HL-60/S4 treated with retinoic acid at 250 ng/mL for 4 days and 3 days (cell line): ENCODE data around the gene PHC2.

ENCODE experiments used
- in situ Hi-C: fragments of 300-500 bp; cut with MboI; formaldehyde crosslinking; loops from 2 replicates; pipeline ENCODE4 v1.7.0; 2022; ENCODE audit warnings: low sequenced_read_pairs

The PHC2 gene

DNA sequence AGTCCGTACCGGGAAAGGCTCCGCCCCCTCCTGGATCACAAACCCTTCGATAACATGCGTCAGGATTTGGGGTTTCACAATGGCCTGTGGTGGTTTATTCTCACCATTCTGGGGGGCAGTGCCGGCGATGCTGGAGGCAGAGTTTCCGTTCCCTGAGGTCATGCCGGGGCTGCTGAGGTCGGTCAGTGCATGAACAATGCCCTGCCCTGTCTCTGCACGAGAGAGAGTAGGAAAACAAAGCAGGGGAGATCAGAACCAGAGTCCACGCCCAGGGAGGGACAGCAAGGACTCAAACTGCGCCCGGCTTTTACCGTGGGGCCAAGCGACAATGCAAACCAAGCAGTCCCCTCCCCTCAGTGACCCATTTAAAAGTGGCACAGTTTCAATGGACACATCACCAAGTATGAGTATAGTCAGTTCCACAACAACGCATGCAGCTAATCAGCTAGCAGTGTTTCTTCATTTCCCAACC is 96.8 kb downstream of the PHC2 start:
- in situ Hi-C loops: no loop called here

DNA sequence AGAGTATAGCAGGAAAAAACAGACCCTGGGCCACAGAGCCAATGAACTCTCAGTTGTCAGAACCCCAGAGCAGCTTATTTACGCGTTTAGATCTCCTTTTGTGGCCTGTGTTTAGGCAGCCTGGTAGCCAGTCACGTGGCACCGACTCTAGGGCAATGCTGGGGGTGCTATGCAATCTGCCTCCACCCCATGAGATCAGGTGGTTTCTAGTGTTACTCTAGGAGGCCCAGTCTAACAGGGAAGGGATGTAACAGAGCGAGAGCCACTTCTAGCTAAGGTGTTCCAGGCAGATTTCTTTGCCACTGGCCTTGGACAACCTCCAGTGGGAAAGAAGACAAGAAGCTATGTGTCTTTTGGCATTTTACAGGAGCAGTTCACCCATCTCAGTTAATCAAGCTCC is 98.0 kb downstream of the PHC2 start:
- in situ Hi-C loops: no loop called here

DNA sequence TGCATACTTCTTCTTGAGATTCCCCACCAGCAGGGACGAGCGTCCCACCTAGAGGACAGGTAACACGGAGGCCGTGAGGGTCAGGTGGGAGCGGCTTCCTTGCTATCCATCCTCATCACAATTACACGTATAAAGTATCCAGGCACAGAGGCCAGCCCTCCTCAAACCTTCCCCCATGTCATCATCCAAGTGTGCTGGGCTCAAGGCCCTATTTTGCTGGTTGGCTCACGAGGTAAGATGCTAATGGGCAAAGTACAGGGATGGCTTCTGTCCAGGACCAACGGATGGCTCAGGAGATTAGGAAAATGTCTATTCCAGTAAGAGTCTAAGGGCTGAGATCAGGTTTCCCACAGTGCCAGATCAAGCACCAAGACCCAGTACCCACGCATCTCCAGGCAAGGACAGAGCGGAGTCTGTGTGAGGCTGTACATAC is 98.5 kb downstream of the PHC2 start:
- in situ Hi-C loops: no loop called here

DNA sequence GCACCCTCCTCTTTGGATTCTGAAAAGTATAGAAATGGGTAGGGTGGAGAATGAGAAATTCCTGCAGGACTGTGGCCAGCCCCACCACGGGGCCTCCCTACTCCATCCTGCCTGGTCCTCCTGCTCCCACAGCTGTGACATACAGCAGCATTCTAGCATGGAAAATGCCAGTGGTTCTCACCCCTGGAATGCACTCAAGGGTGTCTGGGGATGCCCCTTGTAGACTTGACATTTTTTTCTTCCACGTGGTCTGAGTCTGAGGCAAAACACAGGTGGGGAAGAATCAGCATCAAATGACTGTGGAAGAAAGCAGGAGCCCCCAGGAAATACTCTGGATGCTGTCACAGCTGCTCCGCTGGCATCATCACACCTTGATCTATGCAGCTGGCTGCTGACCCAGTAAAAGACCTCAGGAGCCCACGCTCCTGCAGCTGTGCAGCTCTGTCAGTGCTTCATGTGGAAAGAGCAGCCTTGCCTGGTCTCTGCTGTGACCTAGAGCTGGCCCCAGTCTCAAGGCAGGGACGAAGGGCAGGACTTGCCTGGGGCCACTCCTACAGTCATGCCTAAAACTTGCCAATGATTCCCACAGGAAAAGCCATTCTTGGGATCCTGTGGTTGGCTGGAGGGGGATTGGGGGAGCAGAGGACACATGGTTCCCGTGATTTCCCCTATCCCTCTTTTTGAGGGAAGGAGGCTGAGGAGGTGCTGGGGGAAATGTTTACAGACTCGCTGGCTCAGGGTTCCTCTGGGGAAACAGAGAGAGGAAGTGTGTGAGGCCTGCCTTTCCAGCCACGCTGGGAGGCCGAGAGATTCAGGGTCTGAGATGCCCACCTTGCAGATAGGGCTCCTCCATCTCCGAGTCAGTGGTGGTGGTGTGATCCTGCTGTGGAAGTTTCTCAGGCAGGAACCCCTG is 99.2 kb downstream of the PHC2 start:
- in situ Hi-C loops: no loop called here

DNA sequence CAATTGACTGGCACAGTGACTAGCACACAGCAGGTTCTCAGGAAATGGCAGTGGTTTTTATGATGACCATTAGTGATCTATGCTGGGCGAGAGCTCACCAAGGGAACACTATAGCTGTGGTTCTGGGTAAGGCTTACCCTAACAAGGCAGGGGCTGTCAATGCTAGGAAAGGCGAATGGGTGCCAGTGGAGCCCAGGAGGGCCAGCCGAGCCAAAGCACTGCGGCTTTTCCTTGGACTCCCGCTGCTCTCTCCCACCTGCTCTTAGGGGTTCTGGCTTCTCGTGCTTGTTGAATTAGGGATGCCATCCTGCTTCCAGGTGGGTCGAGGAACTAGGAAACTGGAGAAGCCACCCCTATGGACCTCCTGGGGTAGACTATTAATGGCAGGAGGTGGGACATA is 100.0 kb downstream of the PHC2 start:
- in situ Hi-C loops: no loop called here

DNA sequence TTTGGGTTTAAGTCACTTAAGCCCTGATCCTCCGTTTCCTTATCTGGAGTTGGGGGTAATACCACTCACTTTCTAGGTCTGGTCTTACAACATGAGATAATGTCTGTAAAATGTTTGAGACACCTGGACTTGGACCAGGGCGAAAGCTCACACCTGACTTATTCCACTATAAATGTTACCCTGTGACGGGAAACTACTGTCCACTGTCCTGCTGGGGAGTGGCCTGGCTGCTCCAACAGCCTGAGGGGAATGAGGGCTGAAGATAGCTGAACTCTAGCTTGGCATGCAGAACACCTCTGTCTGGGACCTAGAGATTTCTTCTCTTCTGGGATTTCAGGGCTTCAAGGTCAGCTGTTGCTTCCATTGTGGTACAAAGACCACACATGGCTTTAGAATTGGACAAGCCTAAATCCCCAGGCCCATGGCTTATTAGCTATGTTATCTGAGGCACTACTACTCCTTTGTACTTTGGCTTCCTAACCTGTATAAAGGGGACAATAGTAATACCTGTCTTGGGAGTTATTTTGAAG is 100.5 kb downstream of the PHC2 start:
- in situ Hi-C loops: no loop called here

DNA sequence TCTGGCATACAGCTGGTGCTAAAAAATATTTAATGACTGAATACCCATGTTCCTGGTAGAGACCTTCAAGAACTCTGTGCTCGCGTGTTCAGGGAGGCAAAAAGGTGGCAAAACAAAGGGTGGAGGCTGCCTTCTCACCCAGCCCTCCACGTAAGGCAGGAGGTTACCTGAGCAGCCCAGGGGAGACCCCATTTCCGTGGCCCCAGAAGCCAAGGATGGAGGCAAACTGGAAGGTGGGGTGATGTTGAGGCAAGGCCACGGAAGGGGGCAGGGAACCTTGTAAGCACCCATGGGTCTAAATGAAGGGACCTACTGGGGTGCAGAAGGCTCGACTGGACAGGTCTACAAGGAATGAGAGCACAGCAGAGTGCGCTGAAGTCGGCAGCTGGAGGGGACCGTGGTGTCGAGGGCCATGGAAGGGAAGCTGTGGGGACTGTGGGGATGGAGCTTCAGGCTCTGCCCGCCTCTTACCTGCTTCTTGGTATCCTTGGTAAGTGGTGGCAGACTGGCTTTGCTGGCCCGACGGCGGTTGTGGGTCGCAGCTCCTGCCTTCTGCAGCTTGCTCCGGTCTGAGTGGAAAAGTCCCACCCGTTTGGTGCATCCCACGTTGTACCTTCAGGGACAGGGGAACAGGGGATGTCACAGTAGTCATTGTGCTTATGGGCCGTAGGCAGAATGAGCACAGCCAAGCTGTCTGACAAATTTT is 101.1 kb downstream of the PHC2 start:
- in situ Hi-C loops: no loop called here

DNA sequence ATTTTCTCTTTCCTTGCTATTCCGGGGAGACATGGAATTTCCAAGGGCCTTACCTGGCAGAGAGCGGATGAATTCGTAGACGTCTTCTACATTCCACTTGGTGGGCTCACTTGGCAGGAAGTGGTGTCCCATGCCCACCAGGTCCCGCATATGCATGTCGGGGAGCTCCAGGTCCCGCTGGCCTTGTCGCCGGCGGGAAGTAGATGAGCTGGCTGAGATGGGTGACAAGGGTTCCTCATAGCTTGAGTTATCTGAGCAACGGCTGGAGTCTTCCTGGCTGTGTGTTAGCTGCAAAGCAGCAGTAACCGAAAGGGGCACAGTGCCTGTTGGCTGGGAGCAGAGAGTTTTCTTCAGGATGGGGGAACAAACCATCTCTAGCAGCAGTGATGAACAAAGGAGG is 102.1 kb downstream of the PHC2 start:
- in situ Hi-C loops: no loop called here

DNA sequence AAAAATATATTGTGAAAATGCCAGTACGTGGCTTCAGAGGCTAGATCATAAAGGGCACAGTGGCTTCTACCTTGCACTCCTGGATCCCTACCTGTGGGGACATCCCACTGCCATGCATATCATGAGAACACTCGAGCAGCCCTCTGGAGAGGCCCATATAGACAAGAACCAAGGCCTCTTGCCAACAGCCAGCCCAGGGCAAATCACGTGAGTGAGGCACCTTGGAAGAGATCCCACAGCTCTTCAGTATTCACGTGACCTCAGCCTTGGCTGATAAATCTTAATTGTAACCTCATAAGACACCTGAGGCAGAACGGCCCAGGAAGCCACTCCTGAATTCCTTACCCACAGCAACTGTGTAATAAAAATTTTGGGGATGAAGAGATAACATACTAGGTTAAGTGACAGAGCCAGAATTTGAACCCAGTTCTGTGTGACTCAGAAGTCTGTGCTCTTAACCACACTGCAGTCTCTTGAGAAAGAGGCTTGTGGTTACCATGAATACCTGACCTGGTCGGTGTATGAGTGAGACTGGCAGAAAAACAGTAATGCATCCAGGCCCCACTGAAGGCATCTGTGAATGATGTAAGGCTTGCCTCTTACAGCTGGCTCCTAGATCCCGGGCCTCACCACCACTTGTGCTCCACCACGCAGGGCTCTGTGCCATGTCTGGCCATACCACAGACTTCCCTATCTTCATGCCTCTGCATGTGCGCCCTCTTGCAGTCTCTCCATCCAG is 103.1 kb downstream of the PHC2 start:
- in situ Hi-C loops: no loop called here

DNA sequence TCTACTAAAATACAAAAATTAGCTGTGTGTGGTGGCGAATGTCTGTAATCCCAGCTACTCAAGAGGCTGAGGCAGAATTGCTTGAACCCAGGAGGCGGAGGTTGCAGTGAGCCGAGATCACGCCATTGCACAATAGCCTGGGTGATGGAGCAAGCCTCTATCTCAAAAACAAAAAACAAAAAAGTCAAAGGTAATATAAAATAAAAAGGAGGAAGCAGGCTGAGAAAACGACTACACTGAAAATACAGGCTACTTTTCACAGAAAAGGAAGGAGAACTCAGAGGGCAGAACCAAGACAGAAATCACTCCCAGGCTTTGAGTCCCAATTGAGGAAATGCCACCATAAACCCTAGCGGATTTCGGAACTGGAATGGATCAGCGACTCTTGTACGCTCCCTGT is 104.1 kb downstream of the PHC2 start:
- in situ Hi-C loops: no loop called here

DNA sequence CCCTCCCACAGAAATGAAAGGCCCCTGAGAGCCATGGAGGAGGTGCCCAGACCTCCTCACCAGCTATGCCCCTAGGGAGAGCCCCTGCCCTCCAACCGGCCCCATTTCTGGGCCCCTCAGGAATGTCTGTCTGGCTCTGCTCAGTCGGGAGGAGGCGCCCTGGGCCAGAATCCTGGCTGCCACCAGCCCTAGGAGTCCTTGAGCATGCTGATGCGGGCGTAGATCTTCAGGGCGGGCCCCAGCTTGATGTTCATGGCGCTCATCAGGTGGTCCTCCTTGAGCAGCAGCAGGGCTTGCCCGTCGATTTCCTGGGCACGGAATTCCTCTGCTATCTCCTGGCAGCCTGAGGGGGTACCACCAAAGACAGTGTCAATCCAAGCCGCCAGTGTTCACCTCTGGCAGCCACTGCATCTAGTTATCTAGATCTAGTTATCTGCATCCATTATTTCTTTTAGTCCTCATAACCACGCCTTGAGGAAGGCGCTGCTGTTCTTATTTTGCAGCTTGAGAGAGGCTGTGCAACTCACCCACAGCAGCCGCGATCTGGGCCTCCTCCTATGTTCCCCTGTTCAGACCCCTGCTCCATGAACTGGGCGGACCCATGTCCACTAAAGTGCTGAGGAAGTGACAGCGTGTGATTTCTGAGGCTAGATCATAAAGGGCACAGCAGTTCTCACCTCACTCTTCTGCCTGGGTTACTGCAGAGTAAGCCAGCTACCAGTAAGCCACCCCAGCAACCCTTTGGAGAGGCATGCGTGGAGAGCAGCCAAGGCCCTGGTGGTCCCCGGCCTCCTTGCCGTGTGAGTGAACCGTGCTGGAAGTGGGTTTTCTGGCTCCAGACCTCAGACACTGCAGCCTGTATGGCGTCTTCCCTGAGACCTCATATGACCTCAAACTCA is 106.0 kb downstream of the PHC2 start:
- in situ Hi-C loops: no loop called here

DNA sequence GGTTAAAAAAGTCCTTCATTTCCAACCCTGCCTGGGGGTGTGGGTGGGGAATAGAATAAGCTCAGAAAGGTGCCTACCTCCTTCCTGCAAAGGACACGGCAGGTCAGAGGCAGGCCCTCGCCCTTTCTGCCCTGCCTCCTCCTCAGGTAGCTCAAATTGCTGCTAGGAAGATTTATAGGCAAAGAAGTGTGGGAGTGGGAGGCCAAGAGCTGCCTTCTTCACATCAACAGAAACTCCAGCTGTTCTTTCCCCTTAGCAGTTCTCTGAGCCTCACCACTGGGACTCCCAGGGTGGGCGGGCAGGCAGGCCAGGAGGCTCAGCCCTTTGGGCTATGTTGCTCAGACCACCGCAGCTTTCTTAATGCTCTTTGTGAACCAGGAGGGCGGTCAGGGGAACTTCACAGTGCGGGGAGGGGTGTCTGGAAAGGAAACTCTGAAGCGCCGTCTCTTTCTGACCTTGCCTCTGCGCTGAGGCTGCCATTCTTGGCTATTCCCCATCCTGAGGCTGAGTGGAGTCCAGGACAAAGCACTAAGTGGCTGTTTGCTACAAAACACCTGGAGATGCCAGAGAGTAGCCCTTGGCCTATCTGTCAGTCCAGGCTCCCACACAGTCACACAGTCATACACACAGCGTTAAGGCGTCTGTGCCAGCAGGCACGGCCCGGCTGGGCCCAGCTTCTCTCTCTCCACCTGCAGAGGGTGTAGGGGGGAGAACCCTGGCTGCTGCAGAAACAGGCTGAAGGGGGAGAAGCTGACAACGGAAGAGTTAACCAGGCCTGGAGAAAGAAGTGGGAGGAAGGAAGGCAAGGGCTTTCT is 107.0 kb downstream of the PHC2 start:
- in situ Hi-C loops: no loop called here

DNA sequence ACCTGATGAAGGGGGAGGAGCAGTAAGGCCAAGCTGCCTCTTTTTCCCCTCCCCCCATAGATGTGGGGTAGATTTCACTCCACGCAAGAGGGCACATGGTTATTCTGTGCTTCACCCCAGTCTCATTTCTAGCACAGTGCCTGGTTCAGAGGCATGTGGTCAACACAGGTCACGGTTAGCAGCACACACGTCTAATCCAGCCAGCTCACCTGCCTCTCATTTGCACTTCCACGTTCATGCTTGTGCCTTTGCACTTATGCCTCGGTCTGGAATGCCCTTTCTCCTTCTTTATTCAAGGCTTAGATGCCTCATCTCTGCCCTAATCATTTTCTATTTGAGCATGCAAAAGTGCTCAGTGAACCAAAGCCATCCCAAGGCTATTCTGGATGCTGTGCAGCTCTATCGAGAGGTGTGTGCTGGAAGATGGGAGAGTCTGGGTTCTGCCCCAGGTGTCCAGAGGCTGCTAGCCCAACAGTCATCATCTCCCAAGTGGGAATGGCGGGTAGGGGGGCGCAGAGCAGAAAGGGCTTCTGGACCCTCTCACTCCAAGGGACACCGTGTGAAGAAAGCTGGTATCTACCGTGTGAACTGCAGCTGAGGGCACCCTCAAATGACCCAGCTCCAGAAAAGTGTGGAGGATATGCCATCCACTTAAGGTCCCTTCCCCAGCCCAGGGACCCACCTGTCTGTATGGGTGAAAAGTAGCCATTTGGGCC is 107.9 kb downstream of the PHC2 start:
- in situ Hi-C loops: no loop called here

DNA sequence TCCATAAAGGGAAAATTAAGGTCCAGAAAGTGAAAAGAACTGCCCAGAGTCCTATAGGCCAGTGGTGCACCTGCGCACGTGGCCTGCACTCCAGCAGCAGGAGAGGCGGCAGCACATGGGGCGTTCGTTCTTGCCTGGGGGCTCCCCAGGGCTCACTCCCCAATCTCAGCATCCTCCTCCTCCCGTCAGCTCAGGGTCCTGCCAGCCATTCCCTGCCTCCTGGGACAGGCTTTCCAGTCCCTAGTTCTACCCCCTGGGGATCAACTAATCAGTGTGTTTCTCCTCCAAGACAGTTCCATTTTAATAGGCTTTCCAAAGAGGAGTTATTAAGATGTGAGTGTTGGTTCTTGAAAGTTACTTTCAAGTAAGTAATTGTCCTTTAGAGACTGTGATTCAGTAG is 108.8 kb downstream of the PHC2 start:
- in situ Hi-C loops: no loop called here

DNA sequence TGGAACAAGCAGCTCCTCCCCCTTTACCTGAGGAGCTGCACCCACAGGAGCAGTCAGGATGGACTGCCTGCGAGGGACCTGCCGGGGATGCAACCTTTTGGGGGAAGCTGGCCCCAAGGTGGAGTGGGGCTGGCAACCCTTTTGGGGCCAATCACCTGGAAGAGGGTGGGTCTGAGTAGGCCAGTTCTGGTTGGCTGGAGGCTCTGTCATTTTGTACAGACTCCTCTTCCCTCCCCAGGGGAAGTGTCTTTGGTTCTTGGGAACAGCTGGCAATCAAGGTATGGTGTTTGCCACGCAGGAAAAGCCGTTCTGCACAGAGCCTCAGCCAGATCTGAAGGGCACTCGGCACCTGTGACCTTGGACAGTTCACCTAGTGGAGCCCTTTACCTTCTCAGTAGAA is 109.7 kb downstream of the PHC2 start:
- in situ Hi-C loops: no loop called here

DNA sequence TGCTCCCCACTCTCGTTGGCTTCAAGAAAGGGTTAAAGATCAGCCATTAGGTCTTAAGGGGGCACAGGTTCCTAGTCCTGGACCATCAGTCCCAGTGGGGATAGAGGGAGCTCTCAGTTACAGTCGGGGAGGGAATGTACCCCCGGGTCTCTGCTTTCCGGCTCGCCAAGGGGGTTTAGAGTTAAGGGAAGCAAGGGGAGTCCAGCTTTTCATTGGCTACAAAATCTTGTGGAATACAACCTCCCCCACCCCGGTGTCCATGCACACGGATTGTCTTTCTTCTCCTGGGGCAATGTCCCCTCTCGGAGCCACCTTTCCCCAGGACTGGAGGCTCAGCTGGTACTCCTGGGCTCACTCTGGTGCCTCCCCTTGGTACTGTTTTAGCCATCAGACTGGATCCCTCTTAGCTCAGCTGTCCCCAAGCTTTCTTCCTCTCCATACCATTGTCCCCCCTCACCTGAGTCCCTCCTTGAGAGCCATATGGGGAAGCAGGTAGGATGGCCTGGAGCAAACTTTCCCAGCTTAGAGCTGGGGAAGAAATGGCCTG is 110.2 kb downstream of the PHC2 start, which contains the start of gene A3GALT2:
A3GALT2 (minus strand) TSS at position 480 of the 547 bp plus-strand sequence; CDS start at position 480, 0 bp downstream.
- in situ Hi-C loops: no loop called here

DNA sequence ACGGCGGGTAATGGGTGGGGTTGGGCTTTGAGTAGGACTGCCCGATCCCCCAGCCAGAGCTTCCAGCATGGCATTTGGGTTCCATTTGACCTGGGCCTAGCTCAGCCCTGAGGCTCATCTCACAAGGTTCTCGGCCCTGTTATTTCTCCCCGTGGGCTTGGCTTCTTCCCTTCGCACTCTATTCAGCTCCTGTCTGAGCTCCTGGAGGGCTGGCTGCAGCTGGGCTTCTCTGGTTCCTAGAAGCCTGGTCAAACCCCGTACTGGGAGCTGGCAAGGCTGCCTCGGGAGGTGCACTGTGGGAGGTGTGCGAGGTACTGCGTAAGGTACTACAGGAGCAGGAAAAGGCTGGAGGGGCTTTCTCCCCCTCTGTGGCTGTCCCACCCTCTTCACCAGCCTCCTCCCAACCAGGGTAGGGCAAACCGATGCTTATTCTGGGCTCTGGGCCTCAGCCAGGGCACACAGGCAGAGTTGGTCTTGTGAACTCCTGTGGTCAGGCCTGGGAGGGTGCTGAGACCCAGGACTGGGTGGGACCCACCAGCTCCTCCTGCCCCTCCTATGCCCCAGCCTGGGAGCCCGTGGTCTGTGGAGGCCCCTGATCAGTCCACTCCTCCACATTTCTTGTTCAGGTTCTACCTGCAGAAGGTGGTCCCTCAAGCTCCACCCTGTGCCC is 110.8 kb downstream of the PHC2 start:
- in situ Hi-C loops: no loop called here
